ENCODE data around the gene TNS1. TPM values are rescaled to one million over a fixed set of nuclear protein-coding genes. Genes with fewer than 3 reads are reported as not detected.

TNS1 gene
- polyA plus RNA-seq, 1 experiment: 19.7 TPM

DNA sequence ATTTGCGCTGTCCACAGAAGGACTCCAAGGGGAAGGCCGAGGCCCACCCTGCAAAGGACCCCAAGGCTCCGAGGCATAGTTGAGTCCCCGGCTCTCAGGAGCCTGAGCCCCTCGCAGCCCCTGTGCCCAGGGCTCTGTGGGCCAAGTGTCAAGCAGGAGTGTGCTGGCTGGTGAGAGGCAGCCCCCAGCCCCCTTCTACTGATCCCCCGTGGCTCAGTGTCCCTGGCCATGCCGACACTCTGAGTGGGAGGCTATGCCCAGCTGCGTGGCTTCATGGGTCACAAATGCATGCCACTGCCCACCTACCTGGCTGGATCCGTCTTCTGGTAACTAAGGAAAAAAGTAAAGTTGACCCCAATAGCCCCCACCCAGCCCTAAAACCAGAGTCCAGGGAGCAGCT is 172.7 kb downstream of the TNS1 start:
- TF ChIP-seq, protein P1, sequence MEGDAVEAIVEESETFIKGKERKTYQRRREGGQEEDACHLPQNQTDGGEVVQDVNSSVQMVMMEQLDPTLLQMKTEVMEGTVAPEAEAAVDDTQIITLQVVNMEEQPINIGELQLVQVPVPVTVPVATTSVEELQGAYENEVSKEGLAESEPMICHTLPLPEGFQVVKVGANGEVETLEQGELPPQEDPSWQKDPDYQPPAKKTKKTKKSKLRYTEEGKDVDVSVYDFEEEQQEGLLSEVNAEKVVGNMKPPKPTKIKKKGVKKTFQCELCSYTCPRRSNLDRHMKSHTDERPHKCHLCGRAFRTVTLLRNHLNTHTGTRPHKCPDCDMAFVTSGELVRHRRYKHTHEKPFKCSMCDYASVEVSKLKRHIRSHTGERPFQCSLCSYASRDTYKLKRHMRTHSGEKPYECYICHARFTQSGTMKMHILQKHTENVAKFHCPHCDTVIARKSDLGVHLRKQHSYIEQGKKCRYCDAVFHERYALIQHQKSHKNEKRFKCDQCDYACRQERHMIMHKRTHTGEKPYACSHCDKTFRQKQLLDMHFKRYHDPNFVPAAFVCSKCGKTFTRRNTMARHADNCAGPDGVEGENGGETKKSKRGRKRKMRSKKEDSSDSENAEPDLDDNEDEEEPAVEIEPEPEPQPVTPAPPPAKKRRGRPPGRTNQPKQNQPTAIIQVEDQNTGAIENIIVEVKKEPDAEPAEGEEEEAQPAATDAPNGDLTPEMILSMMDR (IDR thresholded peaks at IDR 0.05; ENCODE audit: low read depth, low read length): no peak
- Histone ChIP-seq H3K27me3 (ENCODE audit: control insufficient read depth, insufficient read depth, low read length) (no peaks in the 10 kb centered on the region), H3K9me3 (ENCODE audit: control insufficient read depth, insufficient read depth, low read length) (no peaks in the 10 kb centered on the region), H3K4me3 (ENCODE audit: low read depth, low read length) (no peak overlapping the region), H3K27ac (ENCODE audit: low read depth, low read length) (no peak overlapping the region)
- DNase-seq (ENCODE audit: low read depth, low spot score): no peak
- CTCF ChIA-PET: no interaction called here
- POLR2A ChIA-PET: no interaction called here

DNA sequence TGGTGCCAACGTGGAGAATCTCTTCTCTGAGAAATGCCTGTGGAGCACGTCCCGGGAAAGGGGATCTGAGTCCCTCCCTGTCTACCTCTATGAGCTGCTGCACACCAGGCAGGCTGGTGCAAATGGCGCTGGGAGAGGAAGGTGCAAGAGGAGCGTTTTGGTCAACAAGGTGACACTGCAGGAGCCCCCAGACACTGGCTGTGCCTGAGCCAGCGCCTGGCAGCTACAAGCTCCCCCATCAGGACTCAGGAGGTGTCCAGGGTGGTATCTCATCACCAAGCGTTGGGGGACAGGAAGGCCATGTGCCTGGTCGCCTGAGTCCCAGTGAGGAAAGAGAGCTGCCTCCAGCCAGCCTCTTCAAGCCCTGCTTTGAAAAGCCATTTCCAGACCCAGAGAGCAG is 173.4 kb downstream of the TNS1 start:
- H3K27ac ChIP-seq (ENCODE audit: low read depth, low read length): no peak overlapping the region
- CTCF ChIA-PET: interaction anchor here (1.1 kb wide), 1 partner anchor 157 kb away, joined by 3 read pairs; no protein-coding TSS in a partner anchor
- DNase-seq (ENCODE audit: low read depth, low spot score): no peak
- H3K9me3 ChIP-seq (ENCODE audit: control insufficient read depth, insufficient read depth, low read length): no peaks in the 10 kb centered on the region
- no peaks in the 10 kb centered on the region for H3K27me3 ChIP-seq (ENCODE audit: control insufficient read depth, insufficient read depth, low read length)
- POLR2A ChIA-PET: no interaction called here
- no peak overlapping the region for H3K4me3 ChIP-seq (ENCODE audit: low read depth, low read length)
- TF ChIP-seq, protein P1 (IDR thresholded peaks at IDR 0.05; ENCODE audit: low read depth, low read length): no peak

DNA sequence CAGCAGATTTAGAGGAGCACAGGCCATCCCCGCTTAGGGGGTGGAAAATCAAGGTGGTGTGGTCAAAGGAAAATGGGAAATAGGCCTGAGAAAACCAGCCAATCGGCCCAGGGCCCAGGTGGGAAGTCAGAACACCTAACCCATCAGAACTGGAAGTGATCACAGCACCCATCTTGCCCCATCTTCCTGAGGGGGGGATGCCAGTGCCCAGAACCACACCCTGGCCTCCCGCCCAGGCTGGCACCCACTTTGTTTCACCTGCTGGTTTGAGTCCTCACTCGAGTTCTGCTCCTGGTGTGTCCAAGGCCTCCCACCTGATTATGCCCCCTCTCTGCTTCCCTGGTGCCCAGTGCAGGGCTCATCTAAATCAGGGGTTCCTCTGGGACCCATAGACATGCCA is 174.5 kb downstream of the TNS1 start:
- no peak for DNase-seq (ENCODE audit: low read depth, low spot score)
- Histone ChIP-seq H3K9me3 (ENCODE audit: control insufficient read depth, insufficient read depth, low read length) (no peaks in the 10 kb centered on the region), H3K27ac (ENCODE audit: low read depth, low read length) (no peak overlapping the region), H3K4me3 (ENCODE audit: low read depth, low read length) (no peak overlapping the region), H3K27me3 (ENCODE audit: control insufficient read depth, insufficient read depth, low read length) (no peaks in the 10 kb centered on the region)
- ChIA-PET POLR2A (no interaction called here), CTCF (no interaction called here)
- TF ChIP-seq, protein P1 (IDR thresholded peaks at IDR 0.05; ENCODE audit: low read depth, low read length): no peak

DNA sequence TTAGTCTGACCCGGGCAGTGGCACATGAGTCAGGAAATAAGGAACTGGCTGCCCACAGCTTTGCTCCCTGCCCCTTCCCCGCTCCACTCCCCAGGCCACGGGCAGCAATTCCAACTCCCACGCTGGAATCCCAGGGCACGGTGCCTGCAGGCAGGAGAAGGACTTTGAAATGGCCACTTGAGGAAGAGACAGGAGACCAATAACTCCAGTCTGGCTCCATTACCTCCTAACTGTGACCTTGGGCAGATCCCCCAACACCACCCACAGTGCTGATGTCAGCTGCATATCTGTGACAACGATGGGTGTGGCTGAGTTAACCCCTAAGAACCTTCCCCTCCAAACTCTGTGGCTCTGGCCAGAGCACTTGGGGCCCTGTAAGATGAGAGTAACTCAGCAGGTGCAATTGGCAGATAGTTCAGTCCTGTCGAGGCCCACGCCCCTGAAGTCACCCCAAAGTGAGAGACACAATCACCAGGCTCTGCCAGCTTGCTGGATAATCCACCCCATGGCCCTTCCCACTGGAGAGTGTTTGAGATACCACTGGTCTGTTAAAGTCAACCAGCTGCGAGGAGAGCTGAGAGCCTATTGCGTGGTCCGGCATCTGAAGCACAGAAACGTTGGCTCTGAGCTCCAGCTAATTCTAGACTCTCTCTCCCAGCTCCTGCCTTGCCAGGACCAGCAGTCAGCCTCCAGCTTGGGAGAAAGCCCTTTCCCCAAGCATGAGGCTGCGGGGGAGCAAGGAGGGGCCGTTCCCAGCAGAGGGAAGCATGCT is 175.2 kb downstream of the TNS1 start:
- CTCF ChIA-PET: no interaction called here
- POLR2A ChIA-PET: no interaction called here
- H3K27ac ChIP-seq (ENCODE audit: low read depth, low read length): no peak overlapping the region
- H3K4me3 ChIP-seq (ENCODE audit: low read depth, low read length): no peak overlapping the region
- TF ChIP-seq, protein P1 (IDR thresholded peaks at IDR 0.05; ENCODE audit: low read depth, low read length): no peak
- no peaks in the 10 kb centered on the region for H3K9me3 ChIP-seq (ENCODE audit: control insufficient read depth, insufficient read depth, low read length)
- no peak for DNase-seq (ENCODE audit: low read depth, low spot score)
- no peaks in the 10 kb centered on the region for H3K27me3 ChIP-seq (ENCODE audit: control insufficient read depth, insufficient read depth, low read length)

DNA sequence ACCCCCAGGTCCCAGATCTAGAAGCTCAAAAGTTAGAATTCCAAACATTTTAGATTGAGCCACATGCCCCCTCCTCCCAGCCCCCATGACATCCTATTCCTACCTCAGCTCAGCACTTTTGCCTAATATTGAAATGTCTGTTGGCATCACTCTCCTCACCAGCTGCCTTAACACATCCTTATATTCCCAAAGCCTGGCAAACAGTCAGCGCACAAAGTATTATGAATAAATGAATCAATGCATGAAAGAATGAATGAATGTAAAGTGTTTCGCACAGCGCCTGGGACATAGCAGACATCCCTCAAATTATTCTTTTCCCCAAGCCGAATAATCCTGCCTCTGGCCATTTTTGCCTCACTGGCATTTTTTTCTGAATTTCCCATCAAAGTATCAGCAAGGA is 175.8 kb downstream of the TNS1 start:
- CTCF ChIA-PET: interaction anchor here (0.8 kb wide), 1 partner anchor 42 kb away, joined by 3 read pairs; no protein-coding TSS in a partner anchor
- POLR2A ChIA-PET: no interaction called here
- no peak overlapping the region for H3K27ac ChIP-seq (ENCODE audit: low read depth, low read length)
- no peaks in the 10 kb centered on the region for H3K27me3 ChIP-seq (ENCODE audit: control insufficient read depth, insufficient read depth, low read length)
- no peak for DNase-seq (ENCODE audit: low read depth, low spot score)
- H3K9me3 ChIP-seq (ENCODE audit: control insufficient read depth, insufficient read depth, low read length): no peaks in the 10 kb centered on the region
- no peak overlapping the region for H3K4me3 ChIP-seq (ENCODE audit: low read depth, low read length)
- TF ChIP-seq, protein P1 (IDR thresholded peaks at IDR 0.05; ENCODE audit: low read depth, low read length): no peak

Data from AG04450 (cell line).